HG03354 (cell line): Measurements from ENCODE around the gene ZFP92.

Experiments
- ATAC-seq: cut with Tn5 transposase; IDR thresholded peaks from one replicate; pipeline ENCODE4 v1.9.1; 2021; ENCODE audit warnings: mild to moderate bottlenecking; ENCODE audit not compliant: unreplicated experiment, poor library complexity, severe bottlenecking

ZFP92 gene

DNA sequence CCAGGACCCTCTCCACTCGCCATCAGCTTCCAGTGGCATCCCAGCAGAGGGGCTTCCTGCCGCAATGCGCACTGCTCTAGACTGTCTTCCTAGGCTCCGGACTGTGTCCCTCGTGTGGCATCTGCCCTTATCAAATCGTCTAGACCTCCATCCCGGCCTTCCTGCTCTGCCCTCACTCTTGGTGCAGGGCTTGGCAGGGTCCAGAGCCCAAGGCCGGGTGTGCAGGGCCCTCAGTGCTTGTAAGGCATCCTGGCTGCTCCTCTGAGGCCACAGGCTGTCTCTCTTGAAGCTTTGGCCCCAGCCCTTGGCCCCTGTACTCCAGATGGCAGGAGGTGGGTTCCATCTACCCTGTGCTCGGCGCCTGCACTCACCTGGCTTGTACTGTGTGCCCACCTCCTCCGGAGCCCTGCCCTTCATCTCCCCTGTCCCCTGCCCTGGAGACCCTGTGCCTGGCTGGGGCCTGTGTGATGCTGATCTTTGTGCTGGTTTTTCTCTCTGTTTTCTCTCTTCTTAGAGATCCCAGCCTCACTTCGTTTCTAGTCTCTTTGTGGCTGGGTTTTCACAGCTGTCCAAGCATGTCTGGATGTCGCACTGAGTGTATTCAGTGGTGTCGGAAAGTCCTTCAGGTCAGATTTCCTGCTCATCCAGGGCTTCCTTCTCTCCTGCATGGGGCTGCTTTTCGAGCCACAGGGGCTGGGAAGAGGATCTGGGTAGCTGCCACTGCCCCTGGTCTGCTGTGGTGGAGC, 38.3 kb downstream of the ZFP92 start:
- ATAC-seq: no peak

DNA sequence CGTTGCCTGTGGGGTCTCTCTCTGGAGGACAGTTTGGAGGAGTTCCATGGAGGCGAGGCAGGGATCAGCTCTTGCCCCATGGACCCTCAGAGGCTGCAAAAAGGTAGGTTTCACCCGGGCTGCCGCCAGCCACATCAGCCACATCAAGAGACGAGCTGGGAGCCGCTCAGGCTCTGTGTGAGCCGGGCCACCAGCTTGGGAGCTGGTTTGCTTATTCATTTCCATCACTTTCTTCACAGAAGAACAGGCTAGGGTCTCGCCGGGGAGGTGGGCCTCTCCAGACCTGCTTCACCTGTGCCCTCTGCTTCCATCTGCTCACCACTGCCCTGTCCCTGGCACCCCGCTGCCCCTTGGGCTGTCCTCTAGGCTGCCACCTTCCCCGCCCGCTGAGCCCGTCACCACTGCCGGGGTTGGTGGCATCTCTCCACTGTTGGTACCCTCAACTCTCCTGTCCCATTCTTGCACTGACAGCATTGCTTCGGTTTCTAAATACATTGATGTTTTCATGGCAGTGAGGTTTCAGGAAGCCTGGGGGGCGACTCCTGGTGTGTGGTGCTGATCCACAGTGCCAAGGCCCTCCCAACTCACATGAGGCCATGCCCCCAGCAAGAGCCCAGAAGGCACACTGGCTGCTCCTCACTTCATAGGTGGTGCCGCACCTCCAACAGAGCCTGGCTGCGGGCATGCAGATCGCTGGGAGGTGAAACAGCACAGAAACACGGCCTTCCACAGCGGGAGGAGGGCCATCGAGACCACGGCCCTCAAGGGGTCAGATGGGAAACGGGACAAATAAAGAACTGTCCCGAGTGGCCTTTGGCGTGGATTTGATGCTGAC, 39.1 kb downstream of the ZFP92 start:
- no peak for ATAC-seq

- ATAC-seq: no peak
Observed at GRCh38 chrX:153450949-153451277, 39.6 kb downstream of the ZFP92 start.

DNA sequence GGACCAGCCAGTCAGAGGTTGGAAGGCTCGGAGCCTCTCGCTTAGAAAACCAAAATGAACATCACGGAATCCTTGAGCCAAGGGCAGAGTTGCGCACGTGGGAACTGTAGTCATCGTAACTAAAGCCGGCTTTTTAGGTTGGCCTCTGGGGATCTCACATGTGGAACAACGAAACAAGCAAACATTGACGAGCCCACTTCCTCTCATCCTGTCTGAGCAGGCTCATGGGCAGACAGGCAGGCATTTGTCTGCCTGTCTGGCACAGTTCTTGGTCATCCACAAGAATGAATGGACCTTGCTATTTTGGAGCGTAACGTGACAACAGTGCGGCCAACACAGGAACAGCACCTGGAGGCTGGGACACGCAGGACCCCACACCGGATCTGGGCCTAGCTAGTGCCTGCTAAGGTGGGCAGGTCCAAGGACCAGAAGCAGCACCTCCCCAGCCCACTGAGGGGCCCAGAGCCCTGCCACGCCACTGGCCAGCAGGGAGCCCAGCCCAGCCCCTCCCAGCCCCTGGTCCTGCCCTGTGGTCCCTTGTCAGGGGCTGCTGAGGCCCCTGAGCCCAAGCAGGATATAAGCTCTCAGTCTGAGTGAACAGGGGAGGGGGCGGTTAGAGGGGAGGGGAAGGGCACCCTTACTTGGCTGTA, 43.8 kb downstream of the ZFP92 start:
- ATAC-seq: no peak

DNA sequence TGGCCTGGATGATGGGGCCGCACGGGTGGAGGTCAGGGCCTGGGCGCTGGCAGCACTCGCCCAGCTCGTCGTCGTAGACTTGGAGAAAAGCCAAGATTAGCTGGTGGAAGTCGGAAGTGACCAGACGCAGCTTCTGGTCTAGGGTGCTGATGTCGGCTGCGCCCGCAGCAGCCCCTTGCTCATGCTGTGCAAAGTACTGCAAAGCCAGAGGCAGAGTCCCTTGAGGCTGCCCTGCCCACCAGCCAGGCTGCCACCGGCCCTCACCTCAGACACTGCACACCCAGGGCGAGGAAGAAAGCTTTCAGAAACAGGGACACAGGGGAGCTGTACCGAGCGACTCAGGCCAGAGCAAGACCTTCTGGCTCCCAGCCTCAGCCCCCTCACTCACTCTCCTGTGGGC, 44.3 kb downstream of the ZFP92 start:
- no peak for ATAC-seq

GRCh38 chrX:153456161-153456560, 44.9 kb downstream of the ZFP92 start:
- no peak for ATAC-seq

- no peak for ATAC-seq
Observed at GRCh38 chrX:153456704-153457103, 45.4 kb downstream of the ZFP92 start.

DNA sequence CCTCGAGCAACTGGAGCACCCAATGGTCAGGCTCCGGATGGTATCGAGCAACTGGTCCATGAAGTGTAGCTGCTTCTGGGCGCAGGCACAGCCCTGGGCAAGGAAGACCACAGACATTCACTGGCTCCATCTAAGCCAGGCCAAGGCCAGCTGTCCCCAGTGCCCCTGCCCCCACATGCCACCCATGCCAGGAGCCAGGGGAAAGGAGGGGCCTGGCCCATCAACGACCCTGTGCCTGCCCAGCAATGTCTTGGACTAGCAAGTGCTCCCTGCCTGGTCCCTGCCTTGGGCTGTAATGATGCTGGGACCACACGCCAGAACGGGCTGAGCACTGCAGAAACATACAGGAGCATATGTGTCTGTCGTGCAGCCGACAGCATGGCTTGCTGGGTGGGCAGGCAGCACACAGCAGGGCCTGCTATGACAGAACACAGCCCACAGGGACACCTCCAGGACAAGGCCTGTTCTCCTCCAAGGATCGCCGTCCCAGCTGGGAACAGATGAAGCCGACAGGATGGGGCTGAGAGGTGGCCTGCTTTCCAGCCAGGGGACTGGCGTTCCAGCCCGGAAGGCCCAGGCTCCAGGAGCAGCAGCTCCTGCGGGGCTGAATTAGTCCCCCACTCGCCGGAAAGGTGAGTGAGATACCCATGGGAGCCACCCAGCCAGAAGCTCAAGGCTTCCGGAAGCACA, 46.0 kb downstream of the ZFP92 start:
- ATAC-seq: no peak

DNA sequence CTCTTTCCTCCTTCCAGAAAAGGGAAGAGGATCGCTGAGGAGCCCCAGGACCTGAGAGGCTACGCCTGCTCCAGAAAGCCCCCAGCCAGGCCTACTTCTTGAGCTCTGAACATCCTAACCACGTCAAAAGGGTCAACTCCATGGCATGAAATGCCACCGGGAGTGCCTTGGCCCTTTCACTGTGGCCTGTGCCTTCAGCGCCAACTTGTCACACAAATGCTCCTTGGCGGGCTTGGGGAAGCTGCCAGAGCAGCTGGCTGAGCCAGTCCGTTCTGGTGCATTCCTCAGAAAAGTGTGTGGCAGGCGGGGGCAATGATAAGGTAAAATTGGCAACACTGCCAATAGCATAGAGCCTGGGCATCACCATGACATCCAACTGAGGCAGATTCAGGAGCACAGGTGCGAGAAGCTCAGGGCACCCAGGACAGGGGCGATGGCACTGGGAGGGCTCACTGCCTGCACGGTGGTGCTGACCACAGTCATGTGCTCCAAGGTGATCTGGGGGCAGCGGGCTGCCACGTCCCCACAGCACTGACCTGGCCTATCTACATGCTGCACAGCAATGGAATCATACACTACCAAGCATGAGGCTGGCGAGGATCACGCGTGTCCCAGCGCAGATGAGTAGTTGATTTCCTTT, 46.7 kb downstream of the ZFP92 start:
- no peak for ATAC-seq

DNA sequence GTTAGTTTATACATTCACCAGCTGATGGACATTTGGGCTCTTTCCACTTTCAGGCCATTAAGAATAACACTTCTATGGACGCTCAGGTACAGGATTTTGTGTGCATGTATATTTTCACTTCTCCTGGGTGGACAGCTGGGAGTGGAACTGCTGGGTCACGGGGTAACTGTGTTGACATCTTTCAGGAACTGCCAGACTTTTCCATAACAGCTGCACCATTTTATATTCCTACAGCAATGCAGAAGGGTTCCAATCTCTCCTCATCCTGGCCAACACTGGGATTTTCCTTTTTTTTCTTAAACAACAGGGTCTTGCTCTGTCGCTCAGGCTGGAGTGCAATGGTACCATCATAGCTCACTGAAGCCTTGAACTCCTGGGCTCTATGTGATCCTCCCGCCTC, 47.2 kb downstream of the ZFP92 start:
- no peak for ATAC-seq

- no peak for ATAC-seq
Observed at GRCh38 chrX:153459986-153460385, 48.7 kb downstream of the ZFP92 start.

DNA sequence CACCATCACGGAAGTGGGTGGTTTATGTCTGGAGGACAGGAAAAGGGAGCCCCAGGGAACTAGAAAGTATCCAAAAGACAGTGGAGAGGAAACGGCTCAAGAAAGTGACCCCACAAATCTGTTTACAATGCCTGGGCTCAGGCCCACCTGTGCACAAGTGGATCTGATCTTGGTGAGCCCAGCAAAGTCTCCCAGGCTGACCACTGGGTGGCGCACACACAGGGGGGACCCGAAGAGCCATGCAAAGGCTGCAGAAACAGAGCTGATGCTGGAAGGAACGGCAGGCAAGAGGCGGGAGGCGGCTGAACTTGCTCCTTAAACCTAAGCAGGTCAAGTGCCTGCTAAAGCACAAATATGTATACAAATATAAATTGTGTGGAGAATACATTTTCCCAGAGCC, 49.6 kb downstream of the ZFP92 start:
- no peak for ATAC-seq
